MM.1S (cell line): ENCODE results near the gene CIB2.

Source experiments
- DNase-seq: peaks from one replicate; pipeline ENCODE4 v3.0.0-alpha.2; 2015
- H2AFZ ChIP-seq: fragments of 300-600 bp; sonication (generic); 2 replicates; pipeline ENCODE4 v1.6.0; 2016; ENCODE audit warnings: antibody characterized with exemption, low read length
- H3F3A ChIP-seq: fragments of 300-600 bp; sonication (generic); 2 replicates; pipeline ENCODE4 v1.6.1; 2016; ENCODE audit warnings: mild to moderate bottlenecking, antibody characterized with exemption, low read length, moderate library complexity, mixed read lengths; ENCODE audit not compliant: insufficient read depth
- H3K27ac ChIP-seq: fragments of 300-600 bp; sonication (generic); 2 replicates; pipeline ENCODE4 v1.5.1; 2016; ENCODE audit warnings: mild to moderate bottlenecking, low read length
- H3K27me3 ChIP-seq: fragments of 300-600 bp; sonication (generic); replicated peaks from 2 replicates; pipeline ENCODE4 v1.6.0; 2016; ENCODE audit warnings: low read length; ENCODE audit not compliant: insufficient read depth
- H3K36me3 ChIP-seq: fragments of 300-600 bp; sonication (generic); replicated peaks from 2 replicates; pipeline ENCODE4 v1.6.1; 2016; ENCODE audit warnings: mild to moderate bottlenecking, low read length, mixed read lengths; ENCODE audit not compliant: insufficient read depth
- H3K4me1 ChIP-seq: fragments of 300-600 bp; sonication (generic); 2 replicates; pipeline ENCODE4 v1.6.1; 2016; ENCODE audit warnings: low read length, mixed read lengths
- H3K4me2 ChIP-seq: fragments of 300-600 bp; sonication (generic); 2 replicates; pipeline ENCODE4 v1.6.0; 2016; ENCODE audit warnings: low read depth, low read length
- H3K4me3 ChIP-seq: fragments of 300-600 bp; sonication (generic); 2 replicates; pipeline ENCODE4 v1.5.1; 2016; ENCODE audit warnings: low read length, mixed read lengths
- H3K79me2 ChIP-seq: fragments of 300-600 bp; sonication (generic); 2 replicates; pipeline ENCODE4 v1.6.1; 2016; ENCODE audit warnings: mixed run types, low read length, mixed read lengths
- H3K9ac ChIP-seq: fragments of 300-600 bp; sonication (generic); 2 replicates; pipeline ENCODE4 v1.6.1; 2016; ENCODE audit warnings: low read length, mixed read lengths
- H3K9me2 ChIP-seq: fragments of 300-600 bp; sonication (generic); replicated peaks from 2 replicates; pipeline ENCODE4 v1.6.1; 2016; ENCODE audit warnings: mild to moderate bottlenecking, low read length, mixed read lengths; ENCODE audit not compliant: insufficient read depth
- H3K9me3 ChIP-seq: fragments of 300-600 bp; sonication (generic); replicated peaks from 2 replicates; pipeline ENCODE4 v1.6.1; 2016; ENCODE audit warnings: mild to moderate bottlenecking, low read length, mixed read lengths; ENCODE audit not compliant: insufficient read depth
- H4K20me1 ChIP-seq: fragments of 300-600 bp; sonication (generic); 2 replicates; pipeline ENCODE4 v1.6.1; 2016; ENCODE audit warnings: mild to moderate bottlenecking, low read length, moderate library complexity, mixed read lengths; ENCODE audit not compliant: insufficient read depth
- EZH2 ChIP-seq: fragments of 300-600 bp; sonication (generic); optimal IDR thresholded peaks from 2 replicates; pipeline ENCODE3; 2017; ENCODE audit warnings: low read depth, mild to moderate bottlenecking, antibody characterized with exemption, low read length, mixed read lengths
- EZH2phosphoT487 ChIP-seq: fragments of 300-600 bp; sonication (generic); IDR thresholded peaks from 2 replicates; pipeline ENCODE4 v1.6.1; 2018; ENCODE audit warnings: antibody characterized with exemption, low read length
- TF ChIP-seq, protein P1 (sequence below): fragments of 300-600 bp; sonication (generic); IDR thresholded peaks from 2 replicates; pipeline ENCODE4 v1.5.1; 2016; ENCODE audit warnings: antibody characterized with exemption, low read length, mixed read lengths

The CIB2 gene

DNA sequence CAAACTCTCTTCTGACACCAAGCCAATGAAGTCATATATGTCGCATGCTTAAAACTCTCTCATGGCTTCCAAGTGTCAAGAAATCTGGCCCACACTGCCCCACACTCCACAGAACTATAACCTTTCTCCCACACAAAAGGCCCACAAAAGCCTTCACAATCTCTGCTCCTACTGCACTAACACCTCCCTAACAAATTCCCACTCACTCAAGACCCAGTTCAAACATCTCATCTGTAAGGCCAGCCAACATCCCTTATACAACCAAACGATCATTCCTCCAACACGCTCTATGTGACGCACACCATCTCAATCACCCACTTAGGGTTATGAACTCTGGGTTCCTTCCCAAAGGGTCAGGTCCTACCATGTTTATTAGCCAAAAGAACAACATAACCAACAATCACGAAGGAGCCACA is 67.3 kb downstream of the CIB2 start:
- Histone ChIP-seq H3K4me1 (peaks cover 61% of the 10 kb centered on the region), H3F3A (peaks cover 43% of the 10 kb centered on the region), H3K4me2 (no peak overlapping the region), H3K79me2 (peaks cover 86% of the 10 kb centered on the region), H3K27ac (no peak overlapping the region), H3K9me2 (no peaks in the 10 kb centered on the region), H3K36me3 (no peaks in the 10 kb centered on the region), H4K20me1 (no peaks in the 10 kb centered on the region), H3K4me3 (no peak overlapping the region), H3K9ac (no peak overlapping the region), H2AFZ (no peak overlapping the region), H3K9me3 (no peaks in the 10 kb centered on the region), H3K27me3 (no peaks in the 10 kb centered on the region)
- TF ChIP-seq EZH2phosphoT487: no peak
- TF ChIP-seq, protein P1, sequence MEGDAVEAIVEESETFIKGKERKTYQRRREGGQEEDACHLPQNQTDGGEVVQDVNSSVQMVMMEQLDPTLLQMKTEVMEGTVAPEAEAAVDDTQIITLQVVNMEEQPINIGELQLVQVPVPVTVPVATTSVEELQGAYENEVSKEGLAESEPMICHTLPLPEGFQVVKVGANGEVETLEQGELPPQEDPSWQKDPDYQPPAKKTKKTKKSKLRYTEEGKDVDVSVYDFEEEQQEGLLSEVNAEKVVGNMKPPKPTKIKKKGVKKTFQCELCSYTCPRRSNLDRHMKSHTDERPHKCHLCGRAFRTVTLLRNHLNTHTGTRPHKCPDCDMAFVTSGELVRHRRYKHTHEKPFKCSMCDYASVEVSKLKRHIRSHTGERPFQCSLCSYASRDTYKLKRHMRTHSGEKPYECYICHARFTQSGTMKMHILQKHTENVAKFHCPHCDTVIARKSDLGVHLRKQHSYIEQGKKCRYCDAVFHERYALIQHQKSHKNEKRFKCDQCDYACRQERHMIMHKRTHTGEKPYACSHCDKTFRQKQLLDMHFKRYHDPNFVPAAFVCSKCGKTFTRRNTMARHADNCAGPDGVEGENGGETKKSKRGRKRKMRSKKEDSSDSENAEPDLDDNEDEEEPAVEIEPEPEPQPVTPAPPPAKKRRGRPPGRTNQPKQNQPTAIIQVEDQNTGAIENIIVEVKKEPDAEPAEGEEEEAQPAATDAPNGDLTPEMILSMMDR: no peak
- no peak for TF ChIP-seq EZH2
- DNase-seq: no peak

DNA sequence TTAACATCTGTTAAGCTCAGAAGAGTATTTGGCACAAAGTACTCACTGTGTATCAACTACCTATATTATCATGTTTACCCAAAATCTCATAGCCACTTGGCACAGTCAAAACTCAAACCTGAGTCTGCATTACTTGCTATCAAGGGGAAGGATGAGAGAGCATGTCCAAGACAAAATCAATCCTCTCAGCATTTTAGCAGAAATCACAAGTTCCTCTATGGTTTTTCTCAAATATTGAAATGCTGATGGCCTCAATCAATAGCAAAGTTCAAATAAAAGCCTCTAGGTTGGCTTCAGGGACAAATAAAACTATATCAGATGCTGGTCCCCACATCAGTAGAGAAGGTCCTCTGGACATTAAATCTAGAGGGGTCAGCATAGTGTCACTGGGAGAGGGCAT is 68.0 kb downstream of the CIB2 start:
- peaks cover 57% of the 10 kb centered on the region for H3K4me1 ChIP-seq
- no peak overlapping the region for H3K4me3 ChIP-seq
- H3K4me2 ChIP-seq: no peak overlapping the region
- no peak for TF ChIP-seq EZH2phosphoT487
- TF ChIP-seq, protein P1: no peak
- no peak for TF ChIP-seq EZH2
- no peaks in the 10 kb centered on the region for H3K9me3 ChIP-seq
- no peak overlapping the region for H3K9ac ChIP-seq
- no peaks in the 10 kb centered on the region for H3K36me3 ChIP-seq
- peaks cover 37% of the 10 kb centered on the region for H3F3A ChIP-seq
- H3K79me2 ChIP-seq: peaks cover 86% of the 10 kb centered on the region
- no peak for DNase-seq
- no peak overlapping the region for H3K27ac ChIP-seq
- no peaks in the 10 kb centered on the region for H3K27me3 ChIP-seq
- no peaks in the 10 kb centered on the region for H3K9me2 ChIP-seq
- H2AFZ ChIP-seq: no peak overlapping the region
- H4K20me1 ChIP-seq: no peaks in the 10 kb centered on the region

DNA sequence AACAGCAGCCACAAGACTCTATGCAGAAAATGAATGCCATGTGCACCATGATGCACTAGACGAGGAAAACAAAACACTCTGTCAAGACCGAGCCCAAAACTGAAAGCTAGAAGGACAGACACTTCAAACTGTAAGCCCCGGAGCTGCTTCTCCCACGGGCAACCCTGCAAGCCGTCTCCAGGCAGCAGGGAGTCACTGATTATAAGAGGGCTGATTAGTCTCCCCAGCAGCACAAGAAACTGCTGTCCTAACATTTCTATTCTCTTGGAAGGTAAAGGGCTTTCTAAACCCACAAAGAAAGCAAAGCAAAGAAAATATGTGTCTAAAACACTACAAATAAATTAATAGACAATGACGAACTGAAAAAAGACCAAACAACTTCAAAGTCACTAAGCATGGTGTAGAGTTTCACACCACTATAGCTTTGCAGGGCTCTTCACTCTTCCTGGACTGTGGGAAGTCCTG is 69.2 kb downstream of the CIB2 start:
- Histone ChIP-seq H3K4me3 (peak overlapping the region; percentile 60), H3K79me2 (peaks cover 83% of the 10 kb centered on the region), H3F3A (peaks cover 48% of the 10 kb centered on the region), H2AFZ (peak overlapping the region; percentile 26), H4K20me1 (no peaks in the 10 kb centered on the region), H3K27ac (peak overlapping the region; percentile 76), H3K4me2 (peak overlapping the region; percentile 81), H3K27me3 (no peaks in the 10 kb centered on the region), H3K4me1 (peaks cover 57% of the 10 kb centered on the region), H3K9me2 (no peaks in the 10 kb centered on the region), H3K9me3 (no peaks in the 10 kb centered on the region), H3K36me3 (no peaks in the 10 kb centered on the region), H3K9ac (peak overlapping the region; percentile 44; the same call in 1 of the 2 replicates)
- no peak for TF ChIP-seq EZH2
- TF ChIP-seq EZH2phosphoT487: no peak
- TF ChIP-seq, protein P1: no peak
- peak; percentile 82 for DNase-seq
